ENCODE data around the gene AIG1.

Gene AIG1

GRCh38 chr6:143098054-143098671 lies 37.5 kb downstream of the AIG1 start:
- DNase-seq: peak; percentile 17 to 36

DNA sequence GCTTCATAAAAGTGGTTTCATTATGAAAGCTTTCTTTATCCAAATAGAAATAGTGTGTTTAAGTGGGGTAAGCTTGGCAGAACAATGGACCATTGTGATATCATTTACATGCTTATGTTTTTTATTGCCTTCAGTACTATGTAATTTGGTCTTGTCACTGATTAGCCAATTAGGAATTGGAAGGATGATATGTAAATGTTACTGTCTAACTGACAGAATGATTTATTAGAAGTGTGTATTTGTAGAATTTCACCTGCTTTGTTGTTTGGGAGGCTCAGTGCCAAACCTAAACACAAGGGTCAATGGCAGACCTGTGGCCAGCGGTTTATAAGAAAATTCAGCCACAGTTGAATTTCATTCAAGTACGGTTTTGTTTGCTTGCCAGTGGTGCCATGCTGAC lies 39.0 kb downstream of the AIG1 start:
- DNase-seq: no peak

DNA sequence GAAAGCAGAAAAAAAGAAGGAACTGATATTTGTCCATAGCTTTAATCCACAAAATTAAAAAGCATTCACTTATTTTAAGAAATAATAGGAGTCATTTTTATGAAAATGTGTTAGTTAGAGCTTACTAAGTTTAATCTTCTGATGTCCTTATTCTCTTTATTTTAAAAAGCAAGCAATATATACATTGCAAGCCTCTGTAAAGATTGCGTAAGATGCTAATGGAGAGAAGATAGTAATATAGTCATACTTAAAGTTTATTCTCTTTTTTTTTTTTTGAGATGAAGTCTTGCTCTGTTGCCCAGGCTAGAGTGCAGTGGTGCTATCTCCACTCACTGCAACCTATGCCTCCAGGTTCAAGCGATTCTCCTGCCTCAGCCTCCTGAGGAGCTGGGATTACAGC lies 39.7 kb downstream of the AIG1 start:
- DNase-seq: no peak

GRCh38 chr6:143103916-143104315 lies 43.2 kb downstream of the AIG1 start:
- no peak for DNase-seq

DNA sequence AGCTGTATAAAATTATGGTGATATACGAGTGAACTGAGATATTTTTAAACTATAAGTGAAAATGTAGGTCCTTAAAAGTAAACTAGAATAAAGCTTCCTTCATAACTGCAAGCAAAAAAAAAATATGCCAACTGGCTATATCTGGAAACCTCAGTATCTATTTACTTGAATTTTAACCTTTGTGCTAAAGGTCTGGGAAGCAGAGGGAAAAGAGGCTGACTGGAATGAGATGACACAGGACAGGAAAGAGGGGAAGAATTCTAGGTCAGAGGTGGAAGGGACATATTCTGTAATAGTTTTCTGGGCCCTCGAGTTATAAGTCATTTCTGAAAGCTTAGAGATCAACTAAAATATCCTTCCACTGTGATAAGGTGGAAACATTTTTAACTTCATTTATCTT lies 46.8 kb downstream of the AIG1 start:
- no peak for DNase-seq

- DNase-seq: no peak
These were observed 47.4 kb downstream of the AIG1 start for GRCh38 chr6:143107911-143108761.

DNA sequence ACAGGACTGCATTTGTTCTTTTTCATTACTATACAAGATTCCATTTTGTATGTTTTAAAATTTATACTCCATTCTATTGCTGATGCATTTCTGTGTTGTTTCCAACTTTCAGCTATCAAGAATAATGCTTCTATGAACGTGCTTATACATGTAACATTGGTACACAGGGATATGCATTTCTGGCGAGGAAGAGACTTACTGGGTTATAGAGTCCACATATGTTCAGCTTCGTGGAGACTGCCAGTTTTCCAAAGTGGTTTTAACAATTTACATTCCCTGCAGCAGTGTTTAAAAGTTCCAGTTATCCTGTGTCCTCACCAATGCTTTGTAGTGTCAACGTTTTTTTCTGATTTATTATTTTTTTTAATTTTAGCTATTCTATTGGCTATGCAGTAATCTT lies 48.5 kb downstream of the AIG1 start:
- no peak for DNase-seq

DNA sequence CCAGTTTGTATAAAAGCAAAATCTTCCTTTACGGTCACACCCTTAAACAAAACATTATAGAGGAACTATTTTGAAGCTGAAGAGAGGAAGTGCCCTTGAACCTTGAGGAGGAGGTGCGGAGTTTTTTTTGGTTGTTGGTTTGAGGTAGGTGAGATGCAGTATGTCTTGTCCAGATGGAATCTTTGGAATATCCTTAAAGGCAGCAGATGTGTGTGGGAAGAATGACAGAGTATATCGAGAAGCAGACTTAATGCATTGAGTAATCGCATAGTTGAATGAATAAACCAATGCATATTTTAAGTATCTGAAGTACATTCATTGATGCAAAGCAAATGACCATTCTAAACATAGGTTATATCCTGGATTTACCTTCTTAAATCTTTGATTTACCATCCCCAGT lies 49.9 kb downstream of the AIG1 start:
- no peak for DNase-seq

- DNase-seq: no peak
These were observed 50.3 kb downstream of the AIG1 start for GRCh38 chr6:143110996-143111395.

GRCh38 chr6:143111443-143111842 lies 50.8 kb downstream of the AIG1 start:
- no peak for DNase-seq

DNA sequence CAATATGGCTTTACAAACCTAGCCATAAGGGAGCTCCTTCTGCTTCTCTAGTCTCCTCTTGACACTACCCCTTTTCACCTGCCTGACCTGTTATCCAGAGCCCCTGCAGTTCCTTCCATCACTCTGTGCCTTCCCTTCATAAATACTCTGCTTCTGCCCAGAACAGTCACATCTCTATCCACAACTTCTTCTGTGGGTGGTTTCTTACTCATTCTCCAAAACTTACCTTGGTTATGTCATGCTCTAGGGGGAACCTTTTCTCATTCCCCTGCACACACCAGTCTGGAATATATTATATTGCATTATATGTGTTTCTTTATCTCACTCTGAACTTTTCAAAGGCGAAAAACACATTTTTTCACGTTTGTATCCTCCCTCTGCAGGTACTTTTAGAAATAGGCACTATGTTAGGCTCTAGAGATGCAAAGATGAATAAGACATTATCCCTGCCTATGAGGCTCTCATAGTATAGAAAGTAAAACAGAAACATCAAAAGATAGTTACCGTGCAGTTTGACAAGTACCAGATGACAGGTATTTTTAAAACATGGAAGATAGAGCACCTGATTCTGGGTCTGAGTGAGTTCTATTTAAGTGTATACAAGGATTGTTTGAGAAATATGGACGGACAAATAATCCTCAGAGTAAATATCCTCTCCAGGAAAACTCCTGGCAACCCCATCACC lies 51.5 kb downstream of the AIG1 start:
- no peak for DNase-seq

DNA sequence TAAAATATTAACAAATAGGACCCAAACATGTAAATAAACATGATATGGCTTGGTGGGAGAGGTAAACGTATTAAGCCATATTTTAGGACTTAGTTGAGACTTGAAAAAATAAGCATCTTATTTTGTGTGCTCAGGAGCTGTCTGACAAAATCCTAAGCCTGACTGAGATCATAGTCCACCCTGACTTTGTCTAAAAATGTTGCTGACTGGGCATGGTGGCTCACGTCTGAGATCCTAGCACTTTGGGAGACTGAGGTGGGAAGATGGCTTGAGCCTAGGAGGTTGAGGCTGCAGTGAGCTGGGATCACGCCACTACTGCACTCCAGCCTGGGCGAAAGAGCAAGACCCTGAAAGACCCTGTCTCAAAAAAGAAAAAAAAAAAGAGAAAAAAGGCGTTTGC lies 52.1 kb downstream of the AIG1 start:
- DNase-seq: no peak

GRCh38 chr6:143115728-143116127 lies 55.0 kb downstream of the AIG1 start:
- no peak for DNase-seq

GRCh38 chr6:143117108-143117507 lies 56.4 kb downstream of the AIG1 start:
- DNase-seq: no peak

DNA sequence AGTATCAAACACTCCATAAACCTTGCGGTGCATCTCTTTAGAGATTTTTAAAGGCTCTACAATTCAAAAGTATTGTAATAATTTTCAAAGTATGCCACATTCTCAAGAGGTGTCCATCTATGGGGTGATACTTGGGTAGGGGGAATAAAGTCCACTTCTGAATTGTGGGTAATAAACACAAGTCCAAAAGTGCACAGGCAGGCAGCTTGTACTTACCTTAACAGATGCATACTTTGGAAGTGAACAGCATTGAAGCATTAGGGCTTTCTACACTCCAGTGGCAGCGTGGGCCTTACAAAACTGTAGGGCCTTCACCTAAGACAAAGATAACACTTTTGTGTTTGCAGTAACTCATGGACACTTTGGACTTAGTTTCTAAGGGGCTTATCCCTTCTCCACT lies 58.6 kb downstream of the AIG1 start:
- DNase-seq: no peak

DNA sequence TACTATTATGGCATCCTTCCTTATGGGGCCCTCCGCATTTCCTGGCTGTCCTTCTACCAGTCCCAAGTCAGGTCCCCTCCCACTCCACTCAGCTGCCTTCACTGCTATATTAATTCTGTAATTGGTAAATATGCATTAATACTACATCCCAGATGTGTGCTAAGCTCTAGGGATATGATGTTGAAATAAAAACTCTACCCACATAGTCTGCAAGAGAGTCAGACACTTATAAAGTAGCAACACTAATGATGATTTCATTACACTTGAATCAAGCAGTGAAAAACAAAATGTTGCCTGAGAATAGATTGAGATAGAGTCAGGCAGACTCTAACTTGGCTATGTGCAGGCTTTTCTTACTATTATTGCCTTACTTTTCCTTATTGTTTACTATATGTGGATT lies 62.4 kb downstream of the AIG1 start:
- DNase-seq: no peak

GRCh38 chr6:143123941-143124340 lies 63.3 kb downstream of the AIG1 start:
- DNase-seq: no peak

DNA sequence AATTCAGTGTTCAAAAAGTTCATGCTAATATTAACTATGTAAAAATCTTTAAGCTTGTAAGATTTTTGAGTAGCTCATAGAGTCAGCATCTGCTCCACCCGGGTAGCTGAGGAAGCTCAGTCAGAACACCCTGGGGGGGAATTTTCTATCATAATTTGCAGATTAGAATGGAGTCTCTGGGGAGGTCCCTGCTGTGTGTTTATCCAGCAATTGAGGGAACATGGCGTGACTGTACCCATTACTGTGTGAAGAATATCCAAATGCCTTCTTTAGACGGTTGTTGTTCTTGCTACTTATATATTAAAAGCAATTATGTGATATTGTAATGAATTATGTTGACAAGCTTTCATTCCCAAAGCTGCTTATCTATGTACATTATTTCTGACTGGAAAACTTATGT lies 64.8 kb downstream of the AIG1 start:
- DNase-seq: no peak

DNA sequence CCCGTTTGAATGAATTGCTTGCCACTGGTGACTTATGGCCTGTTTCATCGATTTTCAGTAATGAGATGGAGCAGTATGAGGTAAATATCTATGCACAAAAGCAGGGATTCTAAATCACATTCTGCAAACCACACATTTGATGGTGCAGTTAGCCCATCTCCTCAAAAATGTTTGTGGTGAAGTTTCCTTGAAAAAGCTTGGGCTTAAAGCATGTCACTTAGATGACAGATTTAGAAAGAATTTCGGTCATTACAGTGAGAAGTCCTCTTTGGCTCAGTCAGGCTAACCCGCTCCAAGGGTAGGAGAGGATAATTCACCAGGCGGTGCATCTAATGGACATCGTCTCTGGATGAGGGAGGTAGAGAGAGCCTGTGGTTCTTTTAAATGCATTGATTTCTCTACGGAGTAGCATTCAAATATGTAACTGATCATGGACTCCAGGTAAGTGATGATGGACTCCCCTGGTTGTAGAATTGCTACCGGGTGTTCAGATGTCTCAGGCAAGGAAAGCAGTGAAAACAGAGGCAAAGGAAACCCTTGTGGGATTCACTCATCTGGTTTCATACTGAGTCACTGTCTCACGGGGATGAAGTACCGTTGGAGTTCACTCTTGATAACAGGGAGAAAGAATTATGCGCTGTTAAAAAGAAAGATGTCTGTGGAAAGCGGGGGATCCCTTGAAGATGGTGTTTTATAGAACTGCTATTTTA lies 65.3 kb downstream of the AIG1 start:
- no peak for DNase-seq

GRCh38 chr6:143126574-143126941 lies 65.9 kb downstream of the AIG1 start:
- no peak for DNase-seq

DNA sequence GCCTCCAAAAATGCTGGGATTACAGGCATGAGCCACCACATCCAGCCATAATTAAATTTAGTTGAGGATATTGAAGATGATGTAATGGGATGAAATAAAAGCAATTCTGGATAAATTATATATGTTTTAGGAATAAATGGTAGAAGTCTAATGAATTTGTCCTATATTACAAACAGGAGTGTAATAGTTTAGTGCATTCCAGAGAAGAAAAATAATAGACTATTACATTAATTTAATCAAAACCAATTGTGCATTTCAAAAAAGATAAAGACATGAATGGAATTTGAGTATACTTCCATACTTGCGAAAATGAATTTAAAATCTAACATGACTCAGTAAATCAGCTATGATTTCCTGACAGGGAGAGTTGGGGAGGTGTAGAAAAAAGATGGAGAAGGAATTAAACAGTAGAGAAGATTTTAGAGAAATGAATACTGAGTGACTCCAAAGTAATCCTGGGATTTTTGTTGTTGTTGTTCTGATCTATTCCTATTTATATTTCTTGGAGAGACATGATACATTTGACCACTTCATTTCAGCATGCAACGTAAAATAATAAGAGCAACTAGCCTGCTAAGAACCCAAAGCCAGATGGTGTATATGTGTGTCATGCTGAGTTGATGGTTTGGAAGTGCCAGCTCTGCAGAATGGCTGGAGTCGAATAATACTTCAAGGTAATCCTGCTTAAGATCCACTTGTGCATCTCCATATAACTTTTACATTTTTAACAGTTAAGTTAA lies 67.4 kb downstream of the AIG1 start:
- no peak for DNase-seq

GRCh38 chr6:143128681-143129015 lies 68.0 kb downstream of the AIG1 start:
- no peak for DNase-seq

DNA sequence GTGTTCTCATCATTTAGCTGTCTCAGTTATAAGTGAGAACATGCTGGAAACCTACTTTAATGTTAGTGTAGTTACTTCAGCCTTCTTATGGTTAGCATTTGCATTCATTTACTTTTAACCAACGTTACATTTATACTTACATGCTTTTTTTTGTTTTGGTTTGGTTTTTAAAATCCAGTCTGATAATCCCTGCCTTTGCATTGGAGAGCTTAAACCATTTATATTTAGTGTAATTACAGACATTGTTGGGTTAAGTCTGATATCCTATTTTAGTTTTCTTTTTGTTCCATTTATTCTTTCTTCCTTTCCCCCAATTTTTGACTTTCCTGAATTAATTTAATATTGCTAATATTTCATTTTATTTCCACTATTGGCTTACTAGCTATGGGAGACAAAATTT lies 70.2 kb downstream of the AIG1 start:
- DNase-seq: no peak

Measured in CD4-positive, alpha-beta T cell treated with Interferon alpha-2 for 1 hour (primary cell).